Left ventricle myocardium inferior (tissue), 1 donor: Measurements from ENCODE around the gene ZDHHC3. TPM values are rescaled to one million over a fixed set of nuclear protein-coding genes. Genes with fewer than 3 reads are reported as not detected.

ENCODE experiments used
- DNase-seq: peaks from one replicate; pipeline ENCODE4 v3.0.0-alpha.2; 2020
- H3K27ac ChIP-seq: fragments of 200-600 bp; replicated peaks from 2 replicates; pipeline ENCODE4 v1.8.0; 2021
- H3K27me3 ChIP-seq: fragments of 200-600 bp; 2 replicates; pipeline ENCODE4 v1.8.0; 2021; ENCODE audit warnings: low read depth
- H3K36me3 ChIP-seq: fragments of 200-600 bp; 2 replicates; pipeline ENCODE4 v1.8.0; 2021
- H3K4me1 ChIP-seq: fragments of 200-600 bp; 2 replicates; pipeline ENCODE4 v1.8.0; 2021
- H3K4me3 ChIP-seq: fragments of 200-600 bp; 2 replicates; pipeline ENCODE4 v1.8.0; 2021; ENCODE audit warnings: mild to moderate bottlenecking, moderate library complexity
- H3K9me3 ChIP-seq: fragments of 200-600 bp; replicated peaks from 2 replicates; pipeline ENCODE4 v1.8.0; 2021
- CTCF ChIP-seq: fragments of 200-600 bp; IDR thresholded peaks from 2 replicates; pipeline ENCODE4 v1.8.0; 2021; ENCODE audit warnings: antibody characterized with exemption, mild to moderate bottlenecking, borderline replicate concordance
- intact Hi-C: fragments of 100-400 bp; cut with micrococcal nuclease; formaldehyde crosslinking; loops from one replicate; pipeline ENCODE4 v1.11.0; 2022
- total RNA-seq: library from RNA; stranded (reverse); fragmentation: NEBNext Ultra II Directional; extraction: Animal tissue kit (Norgen Biotek cat#: 25700); gene quantifications from one replicate; pipeline ENCODE4 v1.2.1, GENCODE V29; 2021
- donor health status: DM: no; HTN: yes; CAD: no; lungs with severe emphysema.

ZDHHC3 gene
- total RNA-seq, 1 donor from 2014 or later = 40.2 TPM

- Histone ChIP-seq H3K27me3 (peaks cover 18% of the 10 kb centered on the region), H3K36me3 (no peaks in the 10 kb centered on the region), H3K4me1 (no peaks in the 10 kb centered on the region), H3K27ac (no peak overlapping the region), H3K9me3 (no peaks in the 10 kb centered on the region), H3K4me3 (no peak overlapping the region)
- DNase-seq = no peak
- no peak for TF ChIP-seq CTCF
- intact Hi-C loops = no loop called here
These were observed 83.3 kb downstream of the ZDHHC3 start for GRCh38 chr3:44892689-44893088.

- H3K9me3 ChIP-seq = no peaks in the 10 kb centered on the region
- no peak overlapping the region for H3K4me3 ChIP-seq
- H3K4me1 ChIP-seq = no peaks in the 10 kb centered on the region
- H3K36me3 ChIP-seq = no peaks in the 10 kb centered on the region
- no peak for TF ChIP-seq CTCF
- peaks cover 31% of the 10 kb centered on the region for H3K27me3 ChIP-seq
- DNase-seq = no peak
- H3K27ac ChIP-seq = no peak overlapping the region
- intact Hi-C loops = no loop called here
These were observed 85.1 kb downstream of the ZDHHC3 start for GRCh38 chr3:44890852-44891251.

DNA sequence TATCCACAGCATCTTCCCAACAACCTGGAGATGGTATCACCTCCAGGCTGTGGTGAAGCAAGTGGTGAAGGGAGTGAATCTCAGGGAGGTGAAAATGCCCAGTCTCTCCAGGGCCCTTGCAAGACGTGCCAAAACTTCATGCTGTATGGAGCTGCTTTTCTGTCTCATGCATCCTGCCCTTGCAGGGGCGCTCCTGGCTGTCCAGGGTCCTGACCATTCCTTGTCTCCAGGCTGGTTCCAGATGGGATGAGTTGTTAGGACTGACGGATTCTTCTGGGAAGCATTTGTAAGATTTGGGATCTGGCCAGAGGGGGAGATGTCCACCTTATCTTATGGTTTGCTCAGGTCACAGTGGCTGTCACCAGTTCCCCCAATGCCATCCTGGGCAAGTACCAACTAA lies 85.7 kb downstream of the ZDHHC3 start:
- no peaks in the 10 kb centered on the region for H3K9me3 ChIP-seq
- peaks cover 36% of the 10 kb centered on the region for H3K27me3 ChIP-seq
- H3K36me3 ChIP-seq = no peaks in the 10 kb centered on the region
- H3K4me3 ChIP-seq = no peak overlapping the region
- DNase-seq = no peak
- H3K27ac ChIP-seq = no peak overlapping the region
- H3K4me1 ChIP-seq = no peaks in the 10 kb centered on the region
- intact Hi-C loops = no loop called here
- TF ChIP-seq CTCF = no peak

- Histone ChIP-seq H3K36me3 (no peaks in the 10 kb centered on the region), H3K9me3 (no peaks in the 10 kb centered on the region), H3K27me3 (peaks cover 50% of the 10 kb centered on the region), H3K27ac (no peak overlapping the region), H3K4me3 (no peak overlapping the region), H3K4me1 (no peaks in the 10 kb centered on the region)
- DNase-seq = no peak
- intact Hi-C loops = no loop called here
- no peak for TF ChIP-seq CTCF
These were observed 88.9 kb downstream of the ZDHHC3 start for GRCh38 chr3:44887101-44887500.

GRCh38 chr3:44886561-44886960 lies 89.4 kb downstream of the ZDHHC3 start:
- H3K27me3 ChIP-seq = peaks cover 50% of the 10 kb centered on the region
- H3K9me3 ChIP-seq = no peaks in the 10 kb centered on the region
- no peak overlapping the region for H3K4me3 ChIP-seq
- H3K36me3 ChIP-seq = no peaks in the 10 kb centered on the region
- TF ChIP-seq CTCF = no peak
- intact Hi-C loops = no loop called here
- no peak for DNase-seq
- H3K27ac ChIP-seq = no peak overlapping the region
- H3K4me1 ChIP-seq = no peaks in the 10 kb centered on the region

DNA sequence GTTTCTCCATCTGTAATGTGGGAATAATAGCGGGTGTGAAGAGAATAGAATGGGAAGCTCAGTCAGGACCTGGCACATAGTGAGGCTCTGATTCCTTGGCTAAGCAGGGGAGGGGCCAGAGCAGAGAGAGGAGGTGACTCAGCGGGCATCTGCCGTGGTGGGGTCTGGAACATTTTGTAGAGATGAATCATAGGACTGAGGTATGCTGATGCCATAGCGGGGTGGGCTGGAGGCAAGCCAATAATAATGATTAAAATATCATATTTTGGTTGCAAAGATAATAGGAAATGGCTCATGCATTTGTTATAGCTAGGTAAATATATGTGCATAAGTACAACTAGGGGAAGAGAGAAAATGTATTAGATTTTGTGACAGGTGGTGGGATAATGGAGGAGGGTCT lies 90.4 kb downstream of the ZDHHC3 start:
- Histone ChIP-seq H3K4me1 (no peaks in the 10 kb centered on the region), H3K9me3 (no peaks in the 10 kb centered on the region), H3K27me3 (peaks cover 50% of the 10 kb centered on the region), H3K36me3 (no peaks in the 10 kb centered on the region), H3K4me3 (no peak overlapping the region), H3K27ac (no peak overlapping the region)
- no peak for DNase-seq
- TF ChIP-seq CTCF = no peak
- intact Hi-C loops = no loop called here
